Measurements from ENCODE around the gene MRM1.

- TF ChIP-seq EZH2 (IDR thresholded peaks at IDR 0.05; ENCODE audit: insufficient read depth, poor library complexity, severe bottlenecking): peak; percentile 84
- TF ChIP-seq EZH2phosphoT487 (IDR thresholded peaks at IDR 0.05; ENCODE audit: insufficient read depth, low read depth): peak; percentile 66; the same call in 1 of the 2 replicates
Measured at GRCh38 chr17:36641331-36641876, 40.0 kb downstream of the MRM1 start.
